IPS-18c (cell line): Measurements from ENCODE around the gene SETD5.

Source experiments
- H3K4me3 ChIP-seq: 2 replicates; pipeline ENCODE4 v1.7.0; 2013; ENCODE audit warnings: low read depth, mild to moderate bottlenecking, low read length, moderate library complexity; ENCODE audit not compliant: insufficient read depth
- H3K9me3 ChIP-seq: one replicate; pipeline ENCODE4 v1.6.1; 2013; ENCODE audit warnings: mild to moderate bottlenecking, low read length, moderate library complexity; ENCODE audit not compliant: control insufficient read depth, insufficient read depth

The SETD5 gene

DNA sequence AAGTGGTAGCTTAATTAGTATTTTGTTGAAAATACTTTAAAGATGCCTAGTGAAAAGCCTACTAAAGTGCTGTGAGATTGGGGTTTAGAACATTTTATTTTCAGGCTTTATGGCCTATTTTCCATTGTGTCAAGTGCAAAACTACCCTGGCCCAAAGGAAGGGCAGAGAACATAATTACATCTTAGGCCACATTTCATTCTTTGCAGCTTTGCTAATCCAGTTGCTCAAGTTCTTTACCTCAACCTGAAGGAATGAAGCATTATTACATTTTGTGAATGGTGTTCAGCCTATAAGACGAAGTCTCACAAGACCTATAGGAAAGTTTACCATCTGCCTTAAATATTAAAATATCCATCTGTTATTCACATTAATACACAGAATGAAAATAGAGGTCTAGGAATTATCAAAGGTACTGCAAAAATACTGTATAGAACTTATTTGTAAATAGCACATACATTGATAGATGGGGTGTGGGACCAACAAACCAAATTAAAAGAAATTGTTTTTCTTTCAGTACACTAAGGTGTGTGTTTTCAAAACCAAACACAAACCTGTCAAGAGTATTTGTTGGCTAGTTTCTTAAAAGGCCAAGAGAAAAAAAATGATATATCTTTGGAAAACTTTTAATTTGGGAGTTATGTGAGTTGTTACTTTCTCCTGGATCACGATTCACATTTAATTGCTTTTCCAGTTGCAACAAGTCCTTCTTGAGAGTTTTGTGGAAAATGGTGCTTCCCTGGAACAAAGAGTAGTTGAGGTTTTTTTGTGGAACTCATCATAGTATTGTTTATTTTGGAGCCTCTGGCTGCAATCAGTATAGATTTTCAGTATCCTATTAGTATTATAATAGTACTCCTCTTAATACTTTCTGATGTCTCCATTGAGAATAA, 12.0 kb upstream of the SETD5 start:
- H3K9me3 ChIP-seq: no peaks in the 10 kb centered on the region
- no peak overlapping the region for H3K4me3 ChIP-seq

DNA sequence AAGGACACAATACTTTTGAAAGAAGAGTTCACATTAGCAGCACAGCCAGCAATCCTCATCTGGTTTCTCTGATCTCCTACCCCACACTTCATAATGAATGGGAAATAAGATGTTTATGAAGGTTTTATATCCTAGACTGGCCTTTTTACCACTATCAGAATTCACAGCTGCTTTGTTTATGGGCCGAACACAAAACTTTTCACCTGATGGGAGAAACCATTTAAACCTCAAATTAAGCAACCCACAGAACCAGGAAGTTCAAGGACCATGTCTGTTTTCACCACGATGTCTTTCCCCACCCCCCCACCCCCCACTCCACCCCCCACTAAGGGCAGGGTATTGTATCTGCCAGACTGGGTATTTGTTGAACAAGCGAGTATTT, 11.3 kb upstream of the SETD5 start:
- no peaks in the 10 kb centered on the region for H3K9me3 ChIP-seq
- H3K4me3 ChIP-seq: no peak overlapping the region

- Histone ChIP-seq H3K4me3 (no peak overlapping the region), H3K9me3 (no peaks in the 10 kb centered on the region)
These were observed 10.7 kb upstream of the SETD5 start for GRCh38 chr3:9386501-9387321.

DNA sequence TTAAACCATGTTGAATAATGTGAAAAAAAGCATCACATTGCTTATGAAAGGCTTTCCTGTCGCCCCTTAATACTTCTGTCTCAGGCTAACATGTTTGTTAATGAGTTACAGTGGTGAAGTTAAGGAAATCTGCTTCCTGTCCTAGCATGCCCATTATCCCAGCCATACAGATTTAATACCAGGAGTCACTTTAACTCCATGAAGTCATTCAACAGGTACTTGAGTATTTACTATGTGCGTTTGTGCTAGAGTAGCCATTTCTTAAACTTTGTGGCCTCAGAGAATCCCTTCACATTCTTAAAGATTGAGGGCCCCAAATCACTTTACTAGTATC, 10.1 kb upstream of the SETD5 start:
- Histone ChIP-seq H3K9me3 (no peaks in the 10 kb centered on the region), H3K4me3 (no peak overlapping the region)

- no peaks in the 10 kb centered on the region for H3K9me3 ChIP-seq
- no peak overlapping the region for H3K4me3 ChIP-seq
These were observed 9.3 kb upstream of the SETD5 start for GRCh38 chr3:9388142-9388541.

- Histone ChIP-seq H3K9me3 (no peaks in the 10 kb centered on the region), H3K4me3 (no peak overlapping the region)
These were observed 8.7 kb upstream of the SETD5 start for GRCh38 chr3:9388562-9389272.

DNA sequence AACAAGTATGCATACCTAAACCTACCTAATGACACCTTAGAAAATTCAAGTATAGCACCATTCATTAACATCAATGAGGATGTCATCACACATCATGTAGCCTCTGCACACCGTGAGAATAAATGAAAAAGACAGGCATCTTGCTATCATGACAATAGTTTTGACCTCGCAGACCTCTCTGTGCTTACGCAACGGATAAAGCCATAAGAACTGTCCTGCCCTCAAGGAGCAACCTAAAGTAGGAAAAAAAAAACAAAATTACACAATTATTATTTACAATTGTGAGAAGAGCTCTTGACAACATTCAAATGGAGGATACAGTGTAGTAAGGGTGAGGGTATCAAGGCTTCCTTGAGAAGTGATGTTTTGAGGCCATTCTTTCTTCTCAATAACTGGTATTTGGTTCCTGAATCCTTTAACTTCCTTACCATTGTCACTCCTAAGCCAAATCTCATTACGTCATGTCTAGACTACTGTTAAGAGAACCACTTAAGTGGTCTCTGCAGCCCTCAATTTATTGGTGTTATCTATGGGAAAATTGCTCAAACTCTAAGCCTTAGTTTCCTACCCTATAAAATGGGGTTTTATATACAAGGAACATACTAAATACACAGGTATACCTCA, 7.0 kb upstream of the SETD5 start:
- Histone ChIP-seq H3K9me3 (no peaks in the 10 kb centered on the region), H3K4me3 (no peak overlapping the region)

DNA sequence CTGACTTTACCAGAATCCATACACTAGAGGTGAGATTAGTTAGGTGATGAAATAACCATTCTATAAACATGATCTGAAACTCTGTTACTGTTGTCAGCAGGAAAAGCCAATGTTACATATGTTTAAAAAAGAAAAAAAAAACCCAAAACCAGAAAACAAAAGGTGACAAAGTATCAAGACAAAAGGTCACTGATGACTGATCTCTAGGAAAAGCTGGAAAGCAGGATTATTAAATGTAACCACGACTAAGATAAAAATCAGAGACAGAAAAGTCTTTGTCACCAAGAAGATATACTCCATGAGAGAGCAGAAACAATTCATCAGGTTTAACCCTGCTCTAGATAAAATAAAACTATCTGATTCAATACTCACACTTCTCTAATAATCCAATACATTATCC, 5.4 kb upstream of the SETD5 start:
- Histone ChIP-seq H3K9me3 (no peaks in the 10 kb centered on the region), H3K4me3 (no peak overlapping the region)

- Histone ChIP-seq H3K9me3 (no peaks in the 10 kb centered on the region), H3K4me3 (peak overlapping the region; percentile 52)
These were observed 1.7 kb upstream of the SETD5 start for GRCh38 chr3:9395570-9396300.

GRCh38 chr3:9396301-9396631, 1.1 kb upstream of the SETD5 start:
- H3K4me3 ChIP-seq: peak overlapping the region; percentile 52
- no peaks in the 10 kb centered on the region for H3K9me3 ChIP-seq

DNA sequence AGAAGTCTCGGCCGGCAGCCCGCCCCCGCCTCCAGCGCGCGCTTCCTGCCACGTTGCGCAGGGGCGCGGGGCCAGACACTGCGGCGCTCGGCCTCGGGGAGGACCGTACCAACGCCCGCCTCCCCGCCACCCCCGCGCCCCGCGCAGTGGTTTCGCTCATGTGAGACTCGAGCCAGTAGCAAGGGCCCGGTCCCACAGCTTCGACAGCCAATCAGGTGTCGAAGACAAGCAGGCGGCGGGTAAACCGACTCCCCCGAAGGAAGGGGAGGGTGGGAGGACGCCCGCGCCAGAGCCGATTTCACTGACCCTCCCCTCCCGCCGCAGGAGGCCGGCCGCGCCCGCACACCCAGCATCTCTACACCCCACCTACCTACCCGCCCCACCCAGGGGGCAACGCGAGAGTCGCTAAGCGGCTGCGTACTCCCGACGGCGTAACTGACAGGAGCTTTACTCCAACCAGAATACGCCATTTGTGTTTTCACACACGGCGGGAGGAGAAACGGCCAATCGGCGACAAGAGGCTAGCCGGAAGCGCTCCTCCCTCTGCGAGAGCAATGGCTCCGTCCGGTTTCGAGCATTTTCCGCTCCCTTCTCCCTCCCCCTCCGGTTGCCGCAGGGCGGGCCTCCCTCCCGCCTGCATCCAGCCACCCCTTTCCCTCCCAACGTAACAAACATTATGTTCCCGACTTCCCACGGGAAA, 633 bp upstream of the SETD5 start:
- peak overlapping the region; percentile 52 for H3K4me3 ChIP-seq
- no peaks in the 10 kb centered on the region for H3K9me3 ChIP-seq

DNA sequence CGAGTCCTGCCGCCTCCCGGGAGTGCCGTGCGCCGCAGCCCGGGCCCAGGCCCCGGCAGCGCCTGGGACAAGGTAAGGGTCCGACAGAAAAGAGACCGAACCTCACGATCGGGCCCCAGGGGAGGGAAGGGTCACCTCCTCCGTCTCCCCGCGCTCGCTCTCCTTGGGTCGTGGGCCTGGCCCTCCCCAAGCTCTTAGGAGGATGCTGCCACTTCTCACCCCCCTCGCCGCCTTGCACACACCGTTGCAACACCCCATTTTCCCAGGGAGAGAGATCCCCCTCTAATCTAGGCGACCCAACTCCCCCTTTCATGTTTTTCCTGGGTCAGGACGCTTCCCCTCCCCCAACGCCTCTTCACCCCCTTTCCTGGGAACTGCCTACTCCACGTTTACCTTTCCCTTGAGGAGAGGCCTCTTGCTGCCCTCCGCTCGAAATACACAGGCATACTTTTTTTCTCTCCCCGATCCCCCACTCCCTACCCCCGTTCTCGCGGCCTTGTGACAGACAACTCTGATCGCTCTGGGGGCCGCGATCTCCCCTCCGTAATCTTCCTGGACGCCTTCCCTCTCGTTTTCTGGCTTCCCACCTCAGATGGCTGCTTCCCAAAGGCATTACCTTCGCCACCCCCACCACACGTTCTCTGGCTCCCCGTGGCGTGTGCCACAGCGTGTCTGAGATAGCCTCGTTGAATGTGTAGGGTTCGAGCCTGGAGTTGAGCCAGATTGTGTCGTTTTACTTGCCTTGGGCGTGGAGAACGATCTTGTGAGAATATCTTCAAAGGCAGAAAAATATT, 688 bp downstream of the SETD5 start:
- no peaks in the 10 kb centered on the region for H3K9me3 ChIP-seq

DNA sequence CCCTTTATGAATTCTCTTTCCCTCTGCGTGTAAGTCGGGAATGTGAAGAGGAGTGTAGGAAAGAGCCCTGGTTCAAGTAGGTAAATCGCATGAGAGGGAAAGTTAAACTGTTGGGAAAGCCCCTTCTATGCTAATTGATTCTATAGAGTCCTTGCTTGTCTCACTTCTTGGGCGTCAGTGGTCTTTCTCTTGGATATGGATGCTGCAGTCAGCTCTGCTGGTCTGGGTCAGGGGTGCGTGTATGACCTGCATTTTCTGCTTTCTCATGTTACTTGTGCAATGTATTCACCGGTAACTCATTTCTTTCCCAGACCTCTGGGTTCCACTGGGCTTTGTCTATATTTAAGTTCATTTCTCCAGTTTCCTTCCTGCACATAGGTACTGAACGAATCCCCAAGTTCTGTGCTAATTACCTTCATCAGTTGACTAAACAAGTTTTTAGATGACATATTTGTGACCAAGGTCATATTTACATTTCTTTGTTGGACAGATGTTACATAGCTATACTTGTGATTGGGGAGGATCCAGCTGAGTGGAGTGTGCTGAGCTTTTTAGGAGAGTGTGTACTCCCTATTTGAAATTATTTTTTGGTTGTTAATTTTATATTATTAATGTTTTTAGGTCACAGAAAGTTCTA, 1.4 kb downstream of the SETD5 start:
- Histone ChIP-seq H3K4me3 (peak overlapping the region; percentile 89), H3K9me3 (no peaks in the 10 kb centered on the region)

More for the DNA sequence above, 688 bp downstream of the SETD5 start:
- H3K4me3 ChIP-seq: peak overlapping the region; percentile 89

DNA sequence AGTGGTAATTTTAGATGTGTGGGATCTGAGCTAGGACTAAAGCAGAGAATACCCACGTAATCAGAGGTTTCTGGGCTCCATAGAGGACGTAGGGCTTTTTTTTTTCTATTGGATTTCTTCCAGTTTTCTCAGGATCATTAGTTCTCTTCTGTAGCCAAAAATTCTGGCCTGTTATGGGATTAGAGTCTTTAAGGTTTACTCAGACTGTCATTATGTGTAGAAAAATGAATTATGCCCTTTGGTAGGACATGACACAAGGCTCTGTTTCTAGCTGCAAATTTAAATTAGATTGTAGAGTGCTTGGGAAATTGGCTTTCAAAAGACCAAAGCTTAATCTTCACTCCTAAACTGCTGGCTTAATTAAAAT, 1.9 kb downstream of the SETD5 start:
- Histone ChIP-seq H3K4me3 (peak overlapping the region; percentile 89), H3K9me3 (no peaks in the 10 kb centered on the region)

DNA sequence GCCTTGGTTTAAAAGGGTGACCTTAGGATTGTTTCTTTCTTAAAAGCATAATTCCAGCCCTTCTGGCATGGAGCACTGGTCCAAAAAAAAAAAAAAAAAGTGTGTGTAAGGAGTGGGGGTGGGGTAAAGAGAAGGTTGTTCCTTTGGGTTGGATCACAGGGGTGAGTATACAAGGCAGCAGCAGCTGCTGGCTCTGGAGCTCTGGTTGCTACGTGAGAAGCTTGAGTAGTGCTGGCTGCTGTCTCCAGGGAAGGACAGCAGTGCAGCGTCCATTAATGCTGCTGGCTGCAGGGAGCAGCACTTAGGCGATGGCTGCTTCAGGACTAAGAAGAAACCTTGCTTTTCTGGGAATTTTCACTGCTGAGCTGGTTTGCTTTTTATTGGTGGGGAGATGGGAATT, 2.3 kb downstream of the SETD5 start:
- Histone ChIP-seq H3K9me3 (no peaks in the 10 kb centered on the region), H3K4me3 (peak overlapping the region; percentile 89)
